ENCODE data around the gene THOC6. TPM values are rescaled to one million over a fixed set of nuclear protein-coding genes. Genes with fewer than 3 reads are reported as not detected.

Gene THOC6
- total RNA-seq, 4 donors from 2014 or later = 16.5 to 19.1 (median 17.6) TPM

GRCh38 chr16:3019594-3020246 lies 4.1 kb upstream of the THOC6 start:
- no peaks in the 10 kb centered on the region for H3K9me3 ChIP-seq
- no peak for TF ChIP-seq POLR2A (IDR thresholded peaks at IDR 0.05)
- TF ChIP-seq CTCF (IDR thresholded peaks at IDR 0.05) = no peak
- no peaks in the 10 kb centered on the region for H3K36me3 ChIP-seq
- no peak for DNase-seq
- H3K4me1 ChIP-seq = peaks cover 41 to 44% of the 10 kb centered on the region in 2 donors
- H3K27ac ChIP-seq = no peak overlapping the region
- intact Hi-C loops (cut with DNase I) = no loop called here
- no peaks in the 10 kb centered on the region for H3K27me3 ChIP-seq
- WGBS, 2 donors = 31 to 36% methylated on average over 36 to 37 of the region's 40 CpGs
- peak overlapping the region in 1 of 3 donors; percentile 77 for H3K4me3 ChIP-seq (replicated peaks in 1 of 3)

GRCh38 chr16:3020247-3020603 lies 3.6 kb upstream of the THOC6 start, which contains the start of gene TNFRSF12A:
Gene TNFRSF12A, plus strand, starts transcription at chr16:3020368. Its CDS starts 30 bp downstream, at chr16:3020398.
- Histone ChIP-seq H3K27ac (peak within 1 kb of the TSS; percentile 82 to 98 (median 98)), H3K4me1 (peaks cover 41 to 49% of the 10 kb centered on the region in 2 donors), H3K9me3 (no peaks in the 10 kb centered on the region), H3K27me3 (no peaks in the 10 kb centered on the region), H3K36me3 (no peaks in the 10 kb centered on the region), H3K4me3 (replicated peaks in 1 of 3) (peak within 1 kb of the TSS; percentile 77 to 79 (median 78))
- intact Hi-C loops (cut with DNase I) = no loop called here
- 0% methylated on average over 6 to 9 of the region's 49 CpGs for WGBS, 2 donors
- peak; percentile 79 for DNase-seq
- TF ChIP-seq CTCF (IDR thresholded peaks at IDR 0.05) (peak in 1 of 6 experiments; percentile 26), POLR2A (IDR thresholded peaks at IDR 0.05) (peak; percentile 66 to 90)

GRCh38 chr16:3020604-3021448 lies 3.0 kb upstream of the THOC6 start:
- peaks cover 41 to 51% of the 10 kb centered on the region in 2 donors for H3K4me1 ChIP-seq
- peak overlapping the region; percentile 77 to 79 (median 78) for H3K4me3 ChIP-seq (replicated peaks in 1 of 3)
- no peaks in the 10 kb centered on the region for H3K27me3 ChIP-seq
- H3K9me3 ChIP-seq = no peaks in the 10 kb centered on the region
- no peak for TF ChIP-seq POLR2A (IDR thresholded peaks at IDR 0.05)
- no peak for TF ChIP-seq CTCF (IDR thresholded peaks at IDR 0.05)
- no peaks in the 10 kb centered on the region for H3K36me3 ChIP-seq
- 0 to 1% methylated on average over 11 to 16 of the region's 57 CpGs for WGBS, 2 donors
- peak overlapping the region; percentile 82 to 98 (median 98) for H3K27ac ChIP-seq
- DNase-seq = peak; percentile 92 to 93
- intact Hi-C loops (cut with DNase I) = no loop called here

- Histone ChIP-seq H3K9me3 (no peaks in the 10 kb centered on the region), H3K27ac (peak overlapping the region; percentile 82 to 98 (median 98)), H3K4me3 (replicated peaks in 1 of 3) (peak overlapping the region in 2 of 3 donors; percentile 77 to 78), H3K36me3 (peaks cover 3 to 5% of the 10 kb centered on the region in 2 donors), H3K27me3 (no peaks in the 10 kb centered on the region), H3K4me1 (peaks cover 41 to 51% of the 10 kb centered on the region in 2 donors)
- peak; percentile 87 to 88 for DNase-seq
- WGBS, 2 donors = 6 to 31% methylated on average over 17 to 19 of the region's 25 CpGs
- TF ChIP-seq POLR2A (IDR thresholded peaks at IDR 0.05) = peak in 1 of 2 donors; percentile 29
- peak in 5 of 6 experiments; percentile 16 to 30 (median 17) for TF ChIP-seq CTCF (IDR thresholded peaks at IDR 0.05)
- intact Hi-C loops (cut with DNase I) = no loop called here
Measured at GRCh38 chr16:3021449-3022207, 2.2 kb upstream of the THOC6 start.

Data from thyroid gland (tissue), 4 donors.